Measurements from ENCODE around the gene NKIRAS2. TPM values are rescaled to one million over a fixed set of nuclear protein-coding genes. Genes with fewer than 3 reads are reported as not detected.

NKIRAS2 gene
- total and polyA plus RNA-seq, 2 donors (not counting 1 experiment from before 2014, with no cell fraction given) = 18.8 to 37.7 TPM

DNA sequence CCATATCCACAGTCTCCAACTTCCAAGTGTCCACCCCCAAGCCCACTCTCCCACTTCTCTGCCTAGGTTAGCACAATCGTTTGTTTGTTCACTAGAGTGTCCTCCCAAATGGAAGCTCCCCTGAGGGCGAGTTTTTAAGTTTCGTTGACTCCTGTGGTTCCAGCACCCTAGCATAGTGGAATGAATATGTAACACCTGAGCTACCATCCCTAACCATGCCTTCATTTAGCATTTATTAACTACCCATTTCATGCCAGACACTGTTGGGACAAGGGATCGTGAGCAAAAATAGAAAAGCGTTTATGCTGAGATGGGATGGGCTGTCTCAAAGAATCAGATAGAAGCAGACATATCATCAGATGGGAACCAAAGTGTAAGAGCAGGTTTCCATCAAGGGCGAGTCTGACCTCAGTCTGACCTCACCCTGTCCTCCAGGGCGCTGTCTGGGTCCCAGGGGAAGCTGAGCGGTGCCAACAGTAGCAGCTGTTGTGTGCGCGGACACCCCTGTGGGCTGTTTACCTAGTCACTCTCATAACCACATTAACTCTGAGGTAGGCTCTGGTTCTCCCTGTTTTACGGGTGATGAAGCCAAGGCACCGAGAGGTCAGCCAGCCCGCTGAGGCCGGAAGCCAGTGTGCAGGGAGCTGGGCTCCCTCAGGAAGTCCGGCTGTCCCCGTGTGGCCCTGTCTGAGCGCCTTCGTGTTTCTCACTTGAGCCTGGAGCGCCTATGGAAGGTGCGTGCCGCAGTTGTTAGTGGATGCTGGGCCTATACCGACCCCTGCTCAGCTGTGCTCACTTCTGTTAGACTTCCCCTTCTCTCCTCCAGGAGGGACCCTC lies 47.1 kb upstream of the NKIRAS2 start:
- H3K4me1 ChIP-seq (ENCODE audit: control insufficient read depth, extremely low read depth, insufficient read depth, low read length) = peaks cover 6% of the 10 kb centered on the region
- TF ChIP-seq EZH2 (IDR thresholded peaks at IDR 0.05; ENCODE audit: low read length, missing control alignments) = no peak
- TF ChIP-seq, protein P1, sequence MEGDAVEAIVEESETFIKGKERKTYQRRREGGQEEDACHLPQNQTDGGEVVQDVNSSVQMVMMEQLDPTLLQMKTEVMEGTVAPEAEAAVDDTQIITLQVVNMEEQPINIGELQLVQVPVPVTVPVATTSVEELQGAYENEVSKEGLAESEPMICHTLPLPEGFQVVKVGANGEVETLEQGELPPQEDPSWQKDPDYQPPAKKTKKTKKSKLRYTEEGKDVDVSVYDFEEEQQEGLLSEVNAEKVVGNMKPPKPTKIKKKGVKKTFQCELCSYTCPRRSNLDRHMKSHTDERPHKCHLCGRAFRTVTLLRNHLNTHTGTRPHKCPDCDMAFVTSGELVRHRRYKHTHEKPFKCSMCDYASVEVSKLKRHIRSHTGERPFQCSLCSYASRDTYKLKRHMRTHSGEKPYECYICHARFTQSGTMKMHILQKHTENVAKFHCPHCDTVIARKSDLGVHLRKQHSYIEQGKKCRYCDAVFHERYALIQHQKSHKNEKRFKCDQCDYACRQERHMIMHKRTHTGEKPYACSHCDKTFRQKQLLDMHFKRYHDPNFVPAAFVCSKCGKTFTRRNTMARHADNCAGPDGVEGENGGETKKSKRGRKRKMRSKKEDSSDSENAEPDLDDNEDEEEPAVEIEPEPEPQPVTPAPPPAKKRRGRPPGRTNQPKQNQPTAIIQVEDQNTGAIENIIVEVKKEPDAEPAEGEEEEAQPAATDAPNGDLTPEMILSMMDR (conservative IDR thresholded peaks at IDR 0.05 in 1 of 2, IDR thresholded peaks at IDR 0.05 in 1 of 2; ENCODE audit: low read depth in 1 of 2, low read length in 2 of 2) = no peak
- no peak overlapping the region for H2AFZ ChIP-seq (ENCODE audit: low read length)
- H3K9me3 ChIP-seq (ENCODE audit: control insufficient read depth, insufficient read depth, low read depth, low read length) = no peaks in the 10 kb centered on the region
- H4K20me1 ChIP-seq (ENCODE audit: control insufficient read depth, extremely low read depth, insufficient read depth, low read length) = no peaks in the 10 kb centered on the region
- peaks cover 34% of the 10 kb centered on the region for H3K79me2 ChIP-seq (ENCODE audit: control insufficient read depth, insufficient read depth, low read length)
- H3K27ac ChIP-seq (ENCODE audit: insufficient read depth, low read length) = no peak overlapping the region
- no peak overlapping the region for H3K9ac ChIP-seq (ENCODE audit: insufficient read depth, low read length)
- H3K4me3 ChIP-seq (replicated peaks in 1 of 4; ENCODE audit: control extremely low read depth in 1 of 4, insufficient read depth in 1 of 4, low read depth in 3 of 4, low read length in 4 of 4) = no peak overlapping the region
- no peaks in the 10 kb centered on the region for H3K27me3 ChIP-seq (ENCODE audit: control insufficient read depth, insufficient read depth, low read length)
- DNase-seq (ENCODE audit: low read depth in 2 of 2) = no peak
- no peak overlapping the region for H3K4me2 ChIP-seq (ENCODE audit: extremely low read depth, insufficient read depth, low read length)
- peaks cover 33% of the 10 kb centered on the region for H3K36me3 ChIP-seq (ENCODE audit: control insufficient read depth, insufficient read depth, low read length)

DNA sequence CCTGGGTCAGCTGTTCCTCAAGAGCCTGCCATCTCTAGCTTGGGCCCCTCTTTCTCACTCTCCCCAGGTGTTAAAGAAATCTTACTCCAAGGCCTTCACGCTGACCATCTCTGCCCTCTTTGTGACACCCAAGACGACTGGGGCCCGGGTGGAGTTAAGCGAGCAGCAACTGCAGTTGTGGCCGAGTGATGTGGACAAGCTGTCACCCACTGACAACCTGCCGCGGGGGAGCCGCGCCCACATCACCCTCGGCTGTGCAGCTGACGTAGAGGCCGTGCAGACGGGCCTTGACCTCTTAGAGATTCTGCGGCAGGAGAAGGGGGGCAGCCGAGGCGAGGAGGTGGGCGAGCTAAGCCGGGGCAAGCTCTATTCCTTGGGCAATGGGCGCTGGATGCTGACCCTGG lies 46.5 kb upstream of the NKIRAS2 start:
- no peak overlapping the region for H3K27ac ChIP-seq (ENCODE audit: insufficient read depth, low read length)
- no peak overlapping the region for H3K4me3 ChIP-seq (replicated peaks in 1 of 4; ENCODE audit: control extremely low read depth in 1 of 4, insufficient read depth in 1 of 4, low read depth in 3 of 4, low read length in 4 of 4)
- peaks cover 6% of the 10 kb centered on the region for H3K4me1 ChIP-seq (ENCODE audit: control insufficient read depth, extremely low read depth, insufficient read depth, low read length)
- H2AFZ ChIP-seq (ENCODE audit: low read length) = no peak overlapping the region
- no peak overlapping the region for H3K4me2 ChIP-seq (ENCODE audit: extremely low read depth, insufficient read depth, low read length)
- H3K9me3 ChIP-seq (ENCODE audit: control insufficient read depth, insufficient read depth, low read depth, low read length) = no peaks in the 10 kb centered on the region
- no peaks in the 10 kb centered on the region for H3K27me3 ChIP-seq (ENCODE audit: control insufficient read depth, insufficient read depth, low read length)
- TF ChIP-seq, protein P1 (conservative IDR thresholded peaks at IDR 0.05 in 1 of 2, IDR thresholded peaks at IDR 0.05 in 1 of 2; ENCODE audit: low read depth in 1 of 2, low read length in 2 of 2) = no peak
- TF ChIP-seq EZH2 (IDR thresholded peaks at IDR 0.05; ENCODE audit: low read length, missing control alignments) = no peak
- H3K79me2 ChIP-seq (ENCODE audit: control insufficient read depth, insufficient read depth, low read length) = peaks cover 28% of the 10 kb centered on the region
- DNase-seq (ENCODE audit: low read depth in 2 of 2) = no peak
- H3K36me3 ChIP-seq (ENCODE audit: control insufficient read depth, insufficient read depth, low read length) = peaks cover 31% of the 10 kb centered on the region
- no peaks in the 10 kb centered on the region for H4K20me1 ChIP-seq (ENCODE audit: control insufficient read depth, extremely low read depth, insufficient read depth, low read length)
- no peak overlapping the region for H3K9ac ChIP-seq (ENCODE audit: insufficient read depth, low read length)

DNA sequence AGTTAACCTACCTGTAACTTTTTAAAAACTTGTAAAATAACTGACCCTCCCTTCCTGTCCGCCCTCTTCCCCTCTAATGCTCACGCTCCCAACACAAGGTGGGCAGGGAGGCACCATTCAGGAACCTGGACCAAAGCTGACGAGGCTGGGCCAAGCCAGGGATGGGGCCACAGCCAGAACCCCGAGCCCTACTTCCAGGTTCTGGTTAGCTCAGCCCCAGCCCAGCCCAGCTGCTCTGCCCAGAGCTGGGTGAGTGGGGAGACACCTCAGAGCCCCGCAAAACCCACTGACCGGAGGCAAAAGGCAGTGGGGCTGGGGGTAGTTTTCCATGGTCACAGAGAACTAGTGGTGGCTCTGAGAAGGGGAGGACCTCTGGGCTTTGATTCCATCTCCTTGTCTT lies 45.9 kb upstream of the NKIRAS2 start:
- H3K27me3 ChIP-seq (ENCODE audit: control insufficient read depth, insufficient read depth, low read length) = no peaks in the 10 kb centered on the region
- no peak overlapping the region for H2AFZ ChIP-seq (ENCODE audit: low read length)
- no peak overlapping the region for H3K27ac ChIP-seq (ENCODE audit: insufficient read depth, low read length)
- peaks cover 6% of the 10 kb centered on the region for H3K4me1 ChIP-seq (ENCODE audit: control insufficient read depth, extremely low read depth, insufficient read depth, low read length)
- H3K9ac ChIP-seq (ENCODE audit: insufficient read depth, low read length) = no peak overlapping the region
- H4K20me1 ChIP-seq (ENCODE audit: control insufficient read depth, extremely low read depth, insufficient read depth, low read length) = no peaks in the 10 kb centered on the region
- no peak for DNase-seq (ENCODE audit: low read depth in 2 of 2)
- H3K4me3 ChIP-seq (replicated peaks in 1 of 4; ENCODE audit: control extremely low read depth in 1 of 4, insufficient read depth in 1 of 4, low read depth in 3 of 4, low read length in 4 of 4) = no peak overlapping the region
- peaks cover 29% of the 10 kb centered on the region for H3K36me3 ChIP-seq (ENCODE audit: control insufficient read depth, insufficient read depth, low read length)
- TF ChIP-seq, protein P1 (conservative IDR thresholded peaks at IDR 0.05 in 1 of 2, IDR thresholded peaks at IDR 0.05 in 1 of 2; ENCODE audit: low read depth in 1 of 2, low read length in 2 of 2) = no peak
- no peak for TF ChIP-seq EZH2 (IDR thresholded peaks at IDR 0.05; ENCODE audit: low read length, missing control alignments)
- no peaks in the 10 kb centered on the region for H3K9me3 ChIP-seq (ENCODE audit: control insufficient read depth, insufficient read depth, low read depth, low read length)
- H3K4me2 ChIP-seq (ENCODE audit: extremely low read depth, insufficient read depth, low read length) = no peak overlapping the region
- H3K79me2 ChIP-seq (ENCODE audit: control insufficient read depth, insufficient read depth, low read length) = peaks cover 22% of the 10 kb centered on the region
